ENCODE measurements around the gene DTD2. TPM values are rescaled to one million over a fixed set of nuclear protein-coding genes. Genes with fewer than 3 reads are reported as not detected.

DTD2 gene
- total and polyA plus RNA-seq, 2 of the 8 experiments (the other 6 are each of a cell fraction or from before 2014, with no cell fraction given): 12.0 to 19.5 TPM

DNA sequence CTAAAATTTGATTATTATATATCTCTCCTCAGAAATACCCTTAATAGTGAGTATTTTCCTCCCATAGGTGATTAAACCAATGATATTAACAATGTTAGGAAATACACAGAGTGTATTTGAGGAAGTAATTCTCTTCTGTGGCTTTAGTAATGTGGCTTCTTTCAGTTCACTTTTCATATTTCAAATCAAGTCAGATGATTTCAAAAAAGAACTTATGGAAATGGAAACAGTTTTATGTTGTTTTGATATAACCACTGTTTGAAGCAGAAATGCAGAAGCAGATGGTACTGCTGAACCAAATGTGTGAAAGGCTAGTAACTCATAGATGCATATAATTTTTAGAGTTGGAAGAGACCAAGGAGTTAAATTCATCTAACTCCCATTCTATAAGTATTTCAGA is 32.4 kb upstream of the DTD2 start:
- no peaks in the 10 kb centered on the region for H3K27me3 ChIP-seq (replicated peaks in 1 of 4; ENCODE audit: control insufficient read depth in 3 of 4, extremely low read depth in 1 of 4, insufficient read depth in 3 of 4, low read length in 3 of 4)
- H4K91ac ChIP-seq (replicated peaks; ENCODE audit: insufficient read length, low read length): no peak overlapping the region
- H3K4me3 ChIP-seq (ENCODE audit: extremely low read depth in 1 of 4, insufficient read depth in 2 of 4, low read depth in 3 of 4, low read length in 4 of 4): no peak overlapping the region
- no peak for DNase-seq (ENCODE audit: low read depth in 1 of 2, low spot score in 2 of 2)
- H3K36me3 ChIP-seq (ENCODE audit: control insufficient read depth in 2 of 4, insufficient read depth in 4 of 4, low read length in 3 of 4): no peaks in the 10 kb centered on the region
- H3K4ac ChIP-seq (replicated peaks; ENCODE audit: insufficient read length, low read depth, low read length): no peak overlapping the region
- H4K20me1 ChIP-seq (replicated peaks in 1 of 2; ENCODE audit: control insufficient read depth in 1 of 2, insufficient read depth in 2 of 2, low read length in 2 of 2): no peaks in the 10 kb centered on the region
- H3K9me3 ChIP-seq (ENCODE audit: insufficient read depth in 2 of 2, low read depth in 1 of 2, low read length in 1 of 2): peaks cover 0 to 4% of the 10 kb centered on the region in 2 experiments; a peak in 2 of 4 replicates
- no peaks in the 10 kb centered on the region for H3K79me2 ChIP-seq (ENCODE audit: control insufficient read depth in 1 of 2, insufficient read depth in 2 of 2, low read length in 2 of 2)
- no peak overlapping the region for H2BK15ac ChIP-seq (ENCODE audit: low read length)
- H3K23ac ChIP-seq (ENCODE audit: insufficient read length): no peak overlapping the region
- no peak overlapping the region for H3K27ac ChIP-seq (ENCODE audit: low read depth, low read length)
- no peak overlapping the region for H3K56ac ChIP-seq (replicated peaks; ENCODE audit: insufficient read length, low read depth, low read length)
- H2BK12ac ChIP-seq (ENCODE audit: low read depth, low read length): no peak overlapping the region
- ChIA-PET CTCF (ENCODE audit: partially characterized antibody) (no interaction called here), POLR2A (ENCODE audit: partially characterized antibody) (no interaction called here)
- no peak for FAIRE-seq
- H2BK120ac ChIP-seq (replicated peaks; ENCODE audit: low read depth, low read length): no peak overlapping the region
- no peak for TF ChIP-seq HDAC2 (IDR thresholded peaks at IDR 0.05; ENCODE audit: borderline replicate concordance in 1 of 2, low read depth in 2 of 2, low read length in 2 of 2)
- no peak for TF ChIP-seq POLR2AphosphoS5 (IDR thresholded peaks at IDR 0.05; ENCODE audit: low read depth, low read length)
- TF ChIP-seq TCF12 (IDR thresholded peaks at IDR 0.05; ENCODE audit: low read depth, low read length): no peak
- H3K14ac ChIP-seq (ENCODE audit: insufficient read length): no peak overlapping the region
- H2BK5ac ChIP-seq (ENCODE audit: low read depth, low read length): no peak overlapping the region
- H3K4me1 ChIP-seq (replicated peaks in 1 of 4; ENCODE audit: control insufficient read depth in 3 of 4, insufficient read depth in 4 of 4, low read length in 3 of 4): no peaks in the 10 kb centered on the region
- no peaks in the 10 kb centered on the region for H3K79me1 ChIP-seq (ENCODE audit: low read depth, low read length)
- no peak overlapping the region for H4K8ac ChIP-seq (ENCODE audit: extremely low read depth, insufficient read depth, low read length)
- no peak overlapping the region for H3K4me2 ChIP-seq (ENCODE audit: insufficient read depth in 1 of 2, low read depth in 2 of 2, low read length in 2 of 2)
- H3K23me2 ChIP-seq (ENCODE audit: low read depth, low read length): peaks cover 2% of the 10 kb centered on the region; the same call in 1 of the 2 replicates
- no peak overlapping the region for H3K18ac ChIP-seq (ENCODE audit: extremely low read depth, low read length)
- no peak overlapping the region for H2AFZ ChIP-seq (ENCODE audit: low read length)
- no peak overlapping the region for H2AK5ac ChIP-seq (ENCODE audit: low read depth, low read length)
- no peak overlapping the region for H2BK20ac ChIP-seq (ENCODE audit: low read length)
- no peak overlapping the region for H3K9ac ChIP-seq (replicated peaks in 1 of 4; ENCODE audit: extremely low read depth in 1 of 4, low read depth in 3 of 4, low read length in 3 of 4)
- H4K5ac ChIP-seq (ENCODE audit: insufficient read length, low read depth, low read length): no peak overlapping the region
